Astrocyte of the cerebellum (primary cell): ENCODE results near the gene PDE11A.

Experiments used
- DNase-seq: peaks from one replicate; pipeline ENCODE4 v3.0.0-alpha.2; 2011; ENCODE audit warnings: low read depth
- H3K4me3 ChIP-seq: 2 replicates; pipeline ENCODE4 v1.5.1; 2011; ENCODE audit warnings: mild to moderate bottlenecking, low read depth, low read length, moderate library complexity
- in situ Hi-C: cut with HindIII; loops from 2 replicates; pipeline ENCODE4 v1.10.0; 2017; ENCODE audit warnings: low sequenced_read_pairs
- TF ChIP-seq, protein P1 (sequence below): IDR thresholded peaks from 2 replicates; pipeline ENCODE4 v1.5.1; 2012; ENCODE audit warnings: low read length, low read depth, moderate library complexity, mild to moderate bottlenecking; ENCODE audit errors: missing control alignments

The PDE11A gene

DNA sequence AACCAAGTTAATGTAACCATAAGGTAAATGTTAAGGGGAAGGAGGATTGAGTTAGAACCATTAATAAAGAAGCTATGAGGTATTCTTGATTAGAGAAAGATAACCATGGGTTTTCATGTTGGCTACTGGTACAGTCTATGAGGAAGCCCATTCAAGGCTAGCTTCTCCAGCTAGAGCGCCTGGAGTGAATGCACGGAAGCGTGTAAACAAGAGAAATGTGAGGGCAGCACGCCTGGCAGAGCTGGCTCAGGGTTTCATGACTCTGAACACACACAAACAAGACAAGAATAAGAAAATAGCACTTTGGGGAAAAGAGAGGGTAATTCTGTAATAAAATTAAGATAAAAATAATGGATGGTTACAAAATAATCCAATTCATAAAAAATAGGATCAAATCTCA is 255.3 kb downstream of the PDE11A start:
- no peak overlapping the region for H3K4me3 ChIP-seq
- in situ Hi-C loops, result no loop called here
- no peak for DNase-seq
- TF ChIP-seq, protein P1, sequence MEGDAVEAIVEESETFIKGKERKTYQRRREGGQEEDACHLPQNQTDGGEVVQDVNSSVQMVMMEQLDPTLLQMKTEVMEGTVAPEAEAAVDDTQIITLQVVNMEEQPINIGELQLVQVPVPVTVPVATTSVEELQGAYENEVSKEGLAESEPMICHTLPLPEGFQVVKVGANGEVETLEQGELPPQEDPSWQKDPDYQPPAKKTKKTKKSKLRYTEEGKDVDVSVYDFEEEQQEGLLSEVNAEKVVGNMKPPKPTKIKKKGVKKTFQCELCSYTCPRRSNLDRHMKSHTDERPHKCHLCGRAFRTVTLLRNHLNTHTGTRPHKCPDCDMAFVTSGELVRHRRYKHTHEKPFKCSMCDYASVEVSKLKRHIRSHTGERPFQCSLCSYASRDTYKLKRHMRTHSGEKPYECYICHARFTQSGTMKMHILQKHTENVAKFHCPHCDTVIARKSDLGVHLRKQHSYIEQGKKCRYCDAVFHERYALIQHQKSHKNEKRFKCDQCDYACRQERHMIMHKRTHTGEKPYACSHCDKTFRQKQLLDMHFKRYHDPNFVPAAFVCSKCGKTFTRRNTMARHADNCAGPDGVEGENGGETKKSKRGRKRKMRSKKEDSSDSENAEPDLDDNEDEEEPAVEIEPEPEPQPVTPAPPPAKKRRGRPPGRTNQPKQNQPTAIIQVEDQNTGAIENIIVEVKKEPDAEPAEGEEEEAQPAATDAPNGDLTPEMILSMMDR, result no peak

DNA sequence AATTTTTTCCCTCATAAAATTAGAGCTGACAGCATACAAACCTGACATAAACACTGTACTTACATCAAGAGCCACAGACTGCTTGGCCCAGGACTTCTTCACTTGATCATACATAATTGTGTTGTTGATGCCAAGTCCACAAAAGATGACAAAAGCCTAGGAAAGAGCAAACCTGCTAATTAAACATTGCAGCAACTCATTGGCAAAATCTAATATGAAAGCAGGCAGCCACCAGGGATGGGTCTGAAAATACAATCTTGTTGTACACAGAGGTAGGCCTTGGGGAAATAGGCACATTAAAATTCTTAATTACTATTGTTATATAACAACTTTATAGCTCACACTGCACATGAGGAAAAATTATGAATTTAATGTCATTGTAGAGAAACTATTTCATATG is 255.8 kb downstream of the PDE11A start:
- TF ChIP-seq, protein P1, result no peak
- H3K4me3 ChIP-seq, result no peak overlapping the region
- DNase-seq, result no peak
- in situ Hi-C loops, result no loop called here

DNA sequence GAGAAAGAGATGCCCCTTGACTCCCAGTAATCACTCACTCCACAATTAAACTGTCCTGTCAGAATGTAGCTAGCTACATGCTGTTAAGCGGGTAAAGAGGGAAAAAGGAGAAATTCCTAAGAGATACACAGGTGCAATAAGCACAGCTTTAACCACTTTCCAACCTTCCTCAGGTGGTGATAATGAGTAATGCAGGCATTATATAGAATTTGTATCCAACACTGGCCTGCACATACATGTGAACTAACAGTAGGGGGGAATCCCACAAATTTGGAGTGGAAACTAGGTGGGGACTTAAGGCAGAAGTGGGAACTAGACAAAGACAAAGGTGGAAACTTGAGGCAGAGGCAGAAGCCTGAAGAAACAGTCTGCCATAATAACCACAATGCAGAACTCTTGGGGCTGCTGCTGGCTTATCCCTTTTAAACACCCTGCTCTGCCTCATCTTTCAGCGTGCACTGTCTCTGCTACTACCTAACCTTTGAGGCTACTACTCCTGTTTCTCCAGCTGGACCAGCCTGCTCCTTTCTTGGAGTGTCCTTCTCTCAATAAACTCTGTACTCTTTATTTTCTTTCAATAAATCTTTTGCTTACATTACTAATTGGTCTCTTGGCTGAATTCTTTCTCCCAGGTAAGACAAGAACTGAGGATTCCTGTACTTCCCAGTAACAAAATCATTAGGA is 259.7 kb downstream of the PDE11A start:
- TF ChIP-seq, protein P1, result no peak
- in situ Hi-C loops, result no loop called here
- no peak overlapping the region for H3K4me3 ChIP-seq
- no peak for DNase-seq

DNA sequence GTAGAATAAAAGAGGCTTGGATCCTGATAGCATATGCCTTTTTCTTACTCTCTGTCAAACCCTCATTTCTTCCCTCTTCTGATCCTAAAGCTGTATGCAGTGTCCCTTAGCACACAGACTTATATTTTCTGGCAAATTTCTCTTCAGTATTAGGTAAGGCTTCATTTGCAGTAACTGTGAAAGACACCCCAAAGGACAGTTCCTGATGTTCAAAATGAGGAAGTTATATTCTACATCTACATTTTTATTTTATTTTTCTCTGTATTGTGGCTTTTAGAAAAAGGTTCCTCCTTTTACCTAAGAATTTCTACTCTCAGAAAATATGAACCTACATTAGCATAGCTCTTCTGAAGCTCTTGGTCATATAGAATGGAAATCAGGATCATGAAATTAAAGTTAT is 261.7 kb downstream of the PDE11A start:
- in situ Hi-C loops, result no loop called here
- TF ChIP-seq, protein P1, result no peak
- no peak for DNase-seq
- H3K4me3 ChIP-seq, result no peak overlapping the region

DNA sequence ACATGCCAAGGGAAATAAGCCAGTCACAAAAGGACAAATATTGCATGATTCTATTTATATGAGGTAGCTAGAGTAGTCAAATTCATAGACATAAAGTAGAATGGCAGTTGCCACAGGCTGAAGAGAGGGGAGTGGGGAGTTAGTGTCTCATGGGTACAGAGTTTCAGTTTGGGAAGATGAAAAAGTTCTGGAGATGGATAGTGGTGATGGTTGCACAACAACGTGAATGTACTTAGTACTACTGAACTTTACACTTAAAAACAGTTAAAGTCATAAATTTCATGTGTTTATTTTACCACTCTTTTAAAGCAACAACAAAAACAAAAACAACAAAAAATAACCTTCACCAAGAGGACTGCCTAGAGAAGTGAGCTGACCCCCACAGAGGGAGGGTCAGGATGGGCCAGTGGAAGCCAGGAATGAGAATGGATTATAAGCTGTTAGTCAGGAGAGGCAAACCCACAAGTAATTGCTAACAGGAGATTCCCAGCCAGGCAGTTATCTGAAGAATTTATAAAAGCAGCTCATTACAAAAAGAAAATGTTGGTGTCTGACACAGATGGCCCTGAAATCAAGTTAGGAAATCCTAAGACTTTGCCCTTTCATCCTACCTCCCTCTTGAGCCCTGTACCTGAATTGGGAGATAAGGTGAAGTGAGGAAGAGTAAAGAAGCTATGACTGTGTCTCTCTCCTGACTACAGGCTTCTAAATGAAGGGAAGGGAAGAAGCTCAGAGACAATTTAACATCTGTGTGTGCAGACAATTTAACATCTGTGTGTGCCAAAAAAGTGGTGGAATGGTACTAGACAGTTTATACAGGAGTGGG is 263.4 kb downstream of the PDE11A start:
- no peak for DNase-seq
- TF ChIP-seq, protein P1, result no peak
- in situ Hi-C loops, result no loop called here

DNA sequence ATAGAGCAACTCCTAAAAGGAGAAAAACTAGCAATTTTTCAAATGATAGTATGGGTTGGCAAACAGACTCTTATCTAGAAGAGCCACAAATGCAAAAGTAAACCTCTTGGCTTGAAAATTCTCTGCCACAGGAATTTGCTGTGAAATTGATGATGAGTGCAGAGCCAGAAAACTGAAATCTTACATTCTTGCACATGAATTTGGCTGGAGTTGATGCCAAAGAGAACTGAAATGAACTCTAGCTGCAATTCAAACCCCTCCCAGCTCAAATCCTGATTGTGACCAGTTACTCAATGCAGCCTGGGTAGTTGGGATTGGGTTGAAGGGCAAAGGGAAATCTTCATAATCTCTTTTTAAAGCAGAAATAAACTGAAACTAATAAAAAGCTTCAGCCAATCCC is 266.6 kb downstream of the PDE11A start:
- in situ Hi-C loops, result no loop called here
- TF ChIP-seq, protein P1, result no peak
- no peak overlapping the region for H3K4me3 ChIP-seq

More for the DNA sequence above, 263.4 kb downstream of the PDE11A start:
- H3K4me3 ChIP-seq, result no peak overlapping the region

More for the DNA sequence above, 266.6 kb downstream of the PDE11A start:
- DNase-seq, result peak; percentile 81
